Activated CD8-positive, alpha-beta memory T cell treated with anti-CD3 and anti-CD28 coated beads for 4 hours (primary cell): Measurements from ENCODE around the gene MXI1.

Source experiments
- DNase-seq, 2 donors: peaks; one replicate each; pipeline ENCODE4 v3.0.0-alpha.2; 2020; ENCODE audit warnings: low read depth in 2 of 2

Gene MXI1

GRCh38 chr10:110207011-110207804, at the start of gene MXI1:
TSS of gene MXI1 (plus strand) at chr10:110207605. CDS start at chr10:110207809, 204 bp downstream.
- DNase-seq: no peak

GRCh38 chr10:110158051-110159005, 49.1 kb upstream of the MXI1 start:
- no peak for DNase-seq

- DNase-seq: no peak
Measured at GRCh38 chr10:110160081-110160480, 47.3 kb upstream of the MXI1 start.

- no peak for DNase-seq
Measured at GRCh38 chr10:110160522-110160921, 46.9 kb upstream of the MXI1 start.

- DNase-seq: no peak
Measured at GRCh38 chr10:110162741-110163145, 44.7 kb upstream of the MXI1 start.

- DNase-seq: no peak
Measured at GRCh38 chr10:110163192-110163773, 44.1 kb upstream of the MXI1 start.

GRCh38 chr10:110163841-110164240, 43.6 kb upstream of the MXI1 start:
- DNase-seq: no peak

GRCh38 chr10:110165239-110165638, 42.2 kb upstream of the MXI1 start:
- DNase-seq: no peak

GRCh38 chr10:110167149-110167548, 40.3 kb upstream of the MXI1 start:
- no peak for DNase-seq

- no peak for DNase-seq
Measured at GRCh38 chr10:110168601-110169481, 38.6 kb upstream of the MXI1 start.

GRCh38 chr10:110169586-110169985, 37.8 kb upstream of the MXI1 start:
- DNase-seq: no peak

GRCh38 chr10:110170142-110170971, 37.0 kb upstream of the MXI1 start:
- no peak for DNase-seq

GRCh38 chr10:110171032-110171431, 36.4 kb upstream of the MXI1 start:
- no peak for DNase-seq

- no peak for DNase-seq
Measured at GRCh38 chr10:110172155-110172554, 35.2 kb upstream of the MXI1 start.

GRCh38 chr10:110174201-110174600, 33.2 kb upstream of the MXI1 start:
- no peak for DNase-seq

- no peak for DNase-seq
Measured at GRCh38 chr10:110174816-110175215, 32.6 kb upstream of the MXI1 start.

GRCh38 chr10:110175406-110175805, 32.0 kb upstream of the MXI1 start:
- DNase-seq: no peak

GRCh38 chr10:110176141-110177030, 31.0 kb upstream of the MXI1 start:
- no peak for DNase-seq

- DNase-seq: no peak
Measured at GRCh38 chr10:110179220-110179619, 28.2 kb upstream of the MXI1 start.
